ENCODE data around the gene CIDEB. TPM values are rescaled to one million over a fixed set of nuclear protein-coding genes. Genes with fewer than 3 reads are reported as not detected.

The CIDEB gene
- total RNA-seq, 1 donor from 2014 or later: not detected

DNA sequence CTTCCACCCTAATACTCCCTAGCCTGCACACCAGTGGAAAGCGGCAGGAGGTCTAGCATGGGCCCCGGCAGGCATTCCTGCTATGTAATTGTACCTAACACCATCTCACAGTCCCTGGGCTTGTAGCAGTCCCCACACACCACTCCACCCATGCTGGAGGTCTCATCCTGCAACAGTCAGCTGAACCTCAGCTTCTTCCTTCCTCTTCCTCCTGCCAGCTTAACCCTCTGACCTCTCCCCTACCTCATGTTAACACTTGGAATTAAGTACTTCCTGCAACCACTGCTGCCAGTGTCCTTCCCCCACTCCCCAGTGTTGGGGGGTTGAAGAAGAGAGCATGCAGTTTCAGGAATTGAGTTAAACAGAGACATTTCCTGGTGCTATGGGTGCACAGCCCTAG lies 19.5 kb upstream of the CIDEB start:
- DNase-seq (ENCODE audit: extremely low spot score, unreplicated experiment): no peak
- no peaks in the 10 kb centered on the region for H3K27me3 Mint-ChIP-seq (ENCODE audit: unreplicated experiment)
- H3K4me1 Mint-ChIP-seq (ENCODE audit: unreplicated experiment): peaks cover 4% of the 10 kb centered on the region
- no peaks in the 10 kb centered on the region for H3K9me3 Mint-ChIP-seq (ENCODE audit: unreplicated experiment)
- no peak overlapping the region for H3K27ac Mint-ChIP-seq (ENCODE audit: unreplicated experiment)
- no peak for TF ChIP-seq CTCF (IDR thresholded peaks at IDR 0.05)
- no peaks in the 10 kb centered on the region for H3K36me3 Mint-ChIP-seq (ENCODE audit: unreplicated experiment)
- no peak overlapping the region for H3K4me3 Mint-ChIP-seq (ENCODE audit: unreplicated experiment)

GRCh38 chr14:24325963-24326362 lies 18.2 kb upstream of the CIDEB start:
- H3K4me1 Mint-ChIP-seq (ENCODE audit: unreplicated experiment): peaks cover 2% of the 10 kb centered on the region
- H3K36me3 Mint-ChIP-seq (ENCODE audit: unreplicated experiment): no peaks in the 10 kb centered on the region
- TF ChIP-seq CTCF (IDR thresholded peaks at IDR 0.05): no peak
- DNase-seq (ENCODE audit: extremely low spot score, unreplicated experiment): no peak
- no peaks in the 10 kb centered on the region for H3K9me3 Mint-ChIP-seq (ENCODE audit: unreplicated experiment)
- H3K27me3 Mint-ChIP-seq (ENCODE audit: unreplicated experiment): no peaks in the 10 kb centered on the region
- H3K4me3 Mint-ChIP-seq (ENCODE audit: unreplicated experiment): no peak overlapping the region
- no peak overlapping the region for H3K27ac Mint-ChIP-seq (ENCODE audit: unreplicated experiment)

DNA sequence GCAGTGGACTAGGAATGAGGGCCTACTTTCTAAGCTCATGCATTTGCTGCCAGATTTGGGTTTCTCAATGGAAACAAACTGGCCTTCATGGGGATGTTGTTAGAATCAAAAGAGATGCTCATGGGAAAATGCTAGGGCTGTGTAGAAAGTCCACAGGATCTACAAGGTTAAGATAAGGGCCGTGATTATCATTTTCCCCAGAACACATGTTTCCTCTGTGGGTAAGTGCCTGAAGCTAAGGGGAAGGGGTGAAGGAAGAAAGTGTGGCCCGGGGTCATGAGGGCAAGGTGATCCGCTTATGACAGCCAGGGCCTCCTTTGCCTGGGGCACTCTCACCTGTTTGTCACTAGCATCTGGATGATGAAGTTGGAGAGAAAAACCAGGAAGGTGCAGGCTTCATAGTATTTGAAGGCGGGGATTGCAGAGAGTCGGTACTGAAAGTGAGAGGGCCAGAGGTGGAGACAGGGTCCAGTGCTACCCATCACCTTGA lies 17.3 kb upstream of the CIDEB start:
- H3K27ac Mint-ChIP-seq (ENCODE audit: unreplicated experiment): no peak overlapping the region
- no peak overlapping the region for H3K4me3 Mint-ChIP-seq (ENCODE audit: unreplicated experiment)

DNA sequence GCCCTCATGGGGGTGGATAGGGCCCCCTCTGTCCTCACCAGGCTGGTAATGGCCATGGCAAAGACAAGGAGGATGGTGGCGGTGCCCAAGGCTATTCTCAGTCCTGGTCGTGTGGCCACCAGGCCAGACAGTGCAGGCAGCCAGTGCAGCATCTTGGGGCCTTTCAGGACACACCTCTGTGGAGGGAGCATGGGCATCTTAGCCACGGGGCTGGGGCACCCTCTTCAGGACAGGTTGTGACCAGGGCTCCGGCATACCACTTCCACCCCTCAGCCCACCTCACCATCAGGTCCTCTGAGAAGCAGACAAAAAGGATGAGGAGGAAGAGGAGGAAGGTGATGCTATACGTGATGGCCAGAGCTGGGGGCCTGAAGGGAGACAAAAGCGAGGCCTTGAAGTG lies 16.2 kb upstream of the CIDEB start:
- Mint-ChIP-seq H3K9me3 (ENCODE audit: unreplicated experiment) (no peaks in the 10 kb centered on the region), H3K4me1 (ENCODE audit: unreplicated experiment) (peaks cover 2% of the 10 kb centered on the region), H3K27me3 (ENCODE audit: unreplicated experiment) (peaks cover 6% of the 10 kb centered on the region), H3K27ac (ENCODE audit: unreplicated experiment) (no peak overlapping the region), H3K4me3 (ENCODE audit: unreplicated experiment) (no peak overlapping the region), H3K36me3 (ENCODE audit: unreplicated experiment) (no peaks in the 10 kb centered on the region)
- TF ChIP-seq CTCF (IDR thresholded peaks at IDR 0.05): no peak
- DNase-seq (ENCODE audit: extremely low spot score, unreplicated experiment): no peak

More for the DNA sequence above, 17.3 kb upstream of the CIDEB start:
- Mint-ChIP-seq H3K4me1 (ENCODE audit: unreplicated experiment) (peaks cover 2% of the 10 kb centered on the region), H3K36me3 (ENCODE audit: unreplicated experiment) (no peaks in the 10 kb centered on the region), H3K9me3 (ENCODE audit: unreplicated experiment) (no peaks in the 10 kb centered on the region), H3K27me3 (ENCODE audit: unreplicated experiment) (peaks cover 3% of the 10 kb centered on the region)
- DNase-seq (ENCODE audit: extremely low spot score, unreplicated experiment): no peak
- TF ChIP-seq CTCF (IDR thresholded peaks at IDR 0.05): no peak

DNA sequence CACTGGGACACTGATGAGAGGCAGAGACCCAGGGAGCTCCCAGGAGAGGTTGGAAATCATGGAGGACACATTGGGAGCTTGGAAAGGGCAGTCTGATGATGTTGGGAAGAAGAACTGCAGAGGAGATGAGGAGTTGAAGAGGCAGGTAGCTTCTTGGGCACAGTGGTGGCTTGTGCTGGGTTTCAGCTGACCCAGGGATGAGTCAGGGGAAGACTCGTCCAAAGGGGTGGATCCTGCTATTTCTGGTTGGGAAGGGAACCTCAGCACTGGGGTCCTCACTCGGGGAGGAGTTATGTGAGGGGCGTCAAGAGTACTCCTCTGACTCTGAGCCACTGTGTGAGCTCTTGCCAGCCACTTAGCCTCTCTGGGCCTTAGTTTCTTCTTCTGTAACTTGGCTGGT lies 15.6 kb upstream of the CIDEB start:
- no peak for TF ChIP-seq CTCF (IDR thresholded peaks at IDR 0.05)
- peaks cover 6% of the 10 kb centered on the region for H3K27me3 Mint-ChIP-seq (ENCODE audit: unreplicated experiment)
- H3K27ac Mint-ChIP-seq (ENCODE audit: unreplicated experiment): no peak overlapping the region
- DNase-seq (ENCODE audit: extremely low spot score, unreplicated experiment): no peak
- no peaks in the 10 kb centered on the region for H3K36me3 Mint-ChIP-seq (ENCODE audit: unreplicated experiment)
- no peaks in the 10 kb centered on the region for H3K9me3 Mint-ChIP-seq (ENCODE audit: unreplicated experiment)
- H3K4me1 Mint-ChIP-seq (ENCODE audit: unreplicated experiment): peaks cover 2% of the 10 kb centered on the region
- H3K4me3 Mint-ChIP-seq (ENCODE audit: unreplicated experiment): no peak overlapping the region

Measured in osteocyte (in vitro differentiated cells).